Ascending aorta (tissue), 2 donors: ENCODE results near the gene PCSK2. TPM values are rescaled to one million over a fixed set of nuclear protein-coding genes. Genes with fewer than 3 reads are reported as not detected.

Experiments used
- DNase-seq, 2 donors: peaks; one replicate each; pipeline ENCODE4 v3.0.0-alpha.2; 2019; ENCODE audit warnings: low spot score in 2 of 2
- H3K27ac ChIP-seq, 2 donors: fragments of 200-600 bp; sonication (generic); one replicate each; pipeline ENCODE4 v1.5.1; 2016 to 2017; ENCODE audit warnings: mild to moderate bottlenecking in 1 of 2
- H3K27me3 ChIP-seq: fragments of 200-600 bp; sonication (generic); one replicate; pipeline ENCODE4 v1.5.1; 2017
- H3K36me3 ChIP-seq, 2 donors: fragments of 200-600 bp; sonication (generic); one replicate each; pipeline ENCODE4 v1.5.1; 2016
- H3K4me1 ChIP-seq, 2 donors: fragments of 200-600 bp; sonication (generic); one replicate each; pipeline ENCODE4 v1.5.1; 2016 to 2017; ENCODE audit warnings: mild to moderate bottlenecking in 1 of 2
- H3K4me3 ChIP-seq, 2 donors: fragments of 200-600 bp; sonication (generic); one replicate each; pipeline ENCODE4 v1.5.1; 2016 to 2017; ENCODE audit warnings: mild to moderate bottlenecking in 1 of 2
- H3K9me3 ChIP-seq, 2 donors: fragments of 200-600 bp; sonication (generic); one replicate each; pipeline ENCODE4 v1.5.1; 2016
- CTCF ChIP-seq, 3 experiments: fragments of 200-600 bp in 2 of 3; fragments of 450-650 bp in 1 of 3; sonication (generic) in 2 of 3; IDR thresholded peaks; one replicate each; pipeline ENCODE4 v1.5.1; 2016 to 2019; ENCODE audit warnings: antibody characterized with exemption in 3 of 3, mild to moderate bottlenecking in 1 of 3, moderate library complexity in 1 of 3
- intact Hi-C: fragments of 100-400 bp; cut with DNase I; formaldehyde crosslinking; loops from one replicate; pipeline ENCODE4 v1.15.1; 2023
- total RNA-seq: library from RNA; depleted of rRNA; stranded (reverse); fragments of >200 nt; gene quantifications from one replicate; pipeline ENCODE4 v1.1.0, GENCODE V29; 2016

PCSK2 gene
- total RNA-seq, 1 donor from 2014 or later, result not detected

GRCh38 chr20:17505636-17506517, 279.0 kb downstream of the PCSK2 start:
- intact Hi-C loops, result loop anchor here (1.0 to 5.0 kb wide), 5 partner anchors 111 to 491 kb away; partner anchors contain the start of gene RRBP1
- Histone ChIP-seq H3K9me3 (no peaks in the 10 kb centered on the region), H3K27me3 (no peaks in the 10 kb centered on the region), H3K4me1 (peaks cover 0 to 6% of the 10 kb centered on the region in 2 donors), H3K27ac (no peak overlapping the region), H3K4me3 (peak overlapping the region; percentile 60 to 65), H3K36me3 (no peaks in the 10 kb centered on the region)
- no peak for TF ChIP-seq CTCF (IDR thresholded peaks at IDR 0.05)
- DNase-seq, result no peak

- no peak for TF ChIP-seq CTCF (IDR thresholded peaks at IDR 0.05)
- no peak overlapping the region for H3K4me3 ChIP-seq
- intact Hi-C loops, result loop anchor here (5.0 kb wide), 1 partner anchor 175 kb away; the partner anchor contains the start of gene RRBP1
- no peaks in the 10 kb centered on the region for H3K27me3 ChIP-seq
- no peaks in the 10 kb centered on the region for H3K9me3 ChIP-seq
- H3K4me1 ChIP-seq, result peaks cover 0 to 6% of the 10 kb centered on the region in 2 donors
- H3K27ac ChIP-seq, result no peak overlapping the region
- H3K36me3 ChIP-seq, result no peaks in the 10 kb centered on the region
- DNase-seq, result no peak
Measured at GRCh38 chr20:17507032-17507431, 280.2 kb downstream of the PCSK2 start.

- Histone ChIP-seq H3K27ac (no peak overlapping the region), H3K9me3 (no peaks in the 10 kb centered on the region), H3K27me3 (no peaks in the 10 kb centered on the region), H3K36me3 (no peaks in the 10 kb centered on the region), H3K4me3 (no peak overlapping the region), H3K4me1 (peaks cover 0 to 6% of the 10 kb centered on the region in 2 donors)
- no peak for DNase-seq
- no peak for TF ChIP-seq CTCF (IDR thresholded peaks at IDR 0.05)
- intact Hi-C loops, result loop anchor here (5.0 kb wide), 1 partner anchor 175 kb away; the partner anchor contains the start of gene RRBP1
Measured at GRCh38 chr20:17507531-17507930, 280.7 kb downstream of the PCSK2 start.

GRCh38 chr20:17508756-17509155, 281.9 kb downstream of the PCSK2 start:
- TF ChIP-seq CTCF (IDR thresholded peaks at IDR 0.05), result no peak
- DNase-seq, result no peak
- no peaks in the 10 kb centered on the region for H3K27me3 ChIP-seq
- intact Hi-C loops, result loop anchor here (5.0 kb wide), 1 partner anchor 174 kb away; the partner anchor contains the start of gene RRBP1
- no peaks in the 10 kb centered on the region for H3K36me3 ChIP-seq
- no peak overlapping the region for H3K4me3 ChIP-seq
- no peak overlapping the region for H3K27ac ChIP-seq
- peaks cover 0 to 6% of the 10 kb centered on the region in 2 donors for H3K4me1 ChIP-seq
- H3K9me3 ChIP-seq, result no peaks in the 10 kb centered on the region

- intact Hi-C loops, result no loop called here
- no peak for DNase-seq
- TF ChIP-seq CTCF (IDR thresholded peaks at IDR 0.05), result no peak
- H3K4me1 ChIP-seq, result peaks cover 0 to 1% of the 10 kb centered on the region in 2 donors
- H3K36me3 ChIP-seq, result no peaks in the 10 kb centered on the region
- H3K9me3 ChIP-seq, result no peaks in the 10 kb centered on the region
- H3K27me3 ChIP-seq, result no peaks in the 10 kb centered on the region
- H3K4me3 ChIP-seq, result no peak overlapping the region
- H3K27ac ChIP-seq, result no peak overlapping the region
Measured at GRCh38 chr20:17510548-17510947, 283.7 kb downstream of the PCSK2 start.
